HepG2 (cell line): Measurements from ENCODE around the gene CHRNB2. TPM values are rescaled to one million over a fixed set of nuclear protein-coding genes. Genes with fewer than 3 reads are reported as not detected.

Source experiments
- DNMT1 ChIP-seq: sonication (generic); formaldehyde crosslinking; IDR thresholded peaks from 2 replicates; pipeline ENCODE4 v1.5.1; 2020; ENCODE audit warnings: mild to moderate bottlenecking, missing genetic modification reagents
- HNRNPH1 ChIP-seq: fragments of 200-400 bp; formaldehyde crosslinking; optimal IDR thresholded peaks from 2 replicates; pipeline ENCODE3; 2017; ENCODE audit warnings: mild to moderate bottlenecking, low read depth, low read length
- HNRNPLL ChIP-seq: fragments of 200-400 bp; formaldehyde crosslinking; IDR thresholded peaks from 2 replicates; pipeline ENCODE4 v1.6.1; 2017; ENCODE audit warnings: mild to moderate bottlenecking, low read depth, low read length; ENCODE audit not compliant: poor library complexity, severe bottlenecking
- ONECUT2 ChIP-seq: sonication (generic); formaldehyde crosslinking; IDR thresholded peaks from 2 replicates; pipeline ENCODE4 v1.4.0; 2020; ENCODE audit warnings: missing genetic modification reagents
- PAX8 ChIP-seq: sonication (generic); formaldehyde crosslinking; IDR thresholded peaks from 2 replicates; pipeline ENCODE4 v1.8.0; 2022; ENCODE audit warnings: mild to moderate bottlenecking, missing genetic modification reagents, borderline replicate concordance
- ZNF317 ChIP-seq: sonication (generic); formaldehyde crosslinking; IDR thresholded peaks from 2 replicates; pipeline ENCODE4 v1.5.0; 2020; ENCODE audit warnings: mild to moderate bottlenecking, missing genetic modification reagents
- polyA plus RNA-seq, 8 experiments: library from polyadenylated mRNA; depleted of rRNA in 3 of 8; stranded (reverse) in 7 of 8; unstranded in 1 of 8; fragments of >200 nt; fragmentation: Illumina TruSeq in 4 of 8; extraction: Trizol in 4 of 8; gene quantifications; 2 replicates each; pipeline versions ENCODE4 v1.2.1 to v1.2.3, GENCODE V29; 2011 to 2016; ENCODE audit warnings: low read depth in 4 of 8, missing spikeins in 1 of 8, mixed read lengths in 1 of 8; ENCODE audit not compliant: insufficient read depth in 1 of 8
- total RNA-seq, 5 experiments: library from RNA; depleted of rRNA; stranded (reverse); fragments of >200 nt; fragmentation: Illumina TruSeq; extraction: Trizol; gene quantifications; 2 replicates each; pipeline ENCODE4 v1.2.3, GENCODE V29; 2016; ENCODE audit warnings: low read depth in 1 of 5
- TF ChIP-seq, protein P1 (sequence below): sonication (generic); formaldehyde crosslinking; IDR thresholded peaks from 2 replicates; pipeline ENCODE4 v1.9.0; 2022; ENCODE audit warnings: missing genetic modification reagents, mild to moderate bottlenecking, borderline replicate concordance
- TF ChIP-seq, protein P2 (sequence below): sonication (generic); formaldehyde crosslinking; IDR thresholded peaks from 2 replicates; pipeline ENCODE4 v1.8.1; 2023; ENCODE audit warnings: missing genetic modification reagents, mild to moderate bottlenecking, borderline replicate concordance
- TF ChIP-seq, protein P3 (sequence below): sonication (generic); formaldehyde crosslinking; IDR thresholded peaks from 2 replicates; pipeline ENCODE4 v1.4.0; 2020; ENCODE audit warnings: low read depth, missing genetic modification reagents
- TF ChIP-seq, protein P4 (sequence below): fragments of 450-650 bp; IDR thresholded peaks from 2 replicates; pipeline ENCODE4 v1.6.1; 2016
- TF ChIP-seq, protein P5 (sequence below): sonication (generic); formaldehyde crosslinking; IDR thresholded peaks from 2 replicates; pipeline ENCODE4 v1.5.0; 2020; ENCODE audit warnings: mild to moderate bottlenecking, missing genetic modification reagents, borderline replicate concordance
- TF ChIP-seq, protein P6 (sequence below): sonication (generic); formaldehyde crosslinking; IDR thresholded peaks from 2 replicates; pipeline ENCODE4 v1.4.0; 2020; ENCODE audit warnings: missing genetic modification reagents

Gene CHRNB2
- total and polyA plus RNA-seq, 2 of the 13 experiments (the other 11 are each of a cell fraction or from before 2014, with no cell fraction given), result 0.03 to 0.07 TPM

DNA sequence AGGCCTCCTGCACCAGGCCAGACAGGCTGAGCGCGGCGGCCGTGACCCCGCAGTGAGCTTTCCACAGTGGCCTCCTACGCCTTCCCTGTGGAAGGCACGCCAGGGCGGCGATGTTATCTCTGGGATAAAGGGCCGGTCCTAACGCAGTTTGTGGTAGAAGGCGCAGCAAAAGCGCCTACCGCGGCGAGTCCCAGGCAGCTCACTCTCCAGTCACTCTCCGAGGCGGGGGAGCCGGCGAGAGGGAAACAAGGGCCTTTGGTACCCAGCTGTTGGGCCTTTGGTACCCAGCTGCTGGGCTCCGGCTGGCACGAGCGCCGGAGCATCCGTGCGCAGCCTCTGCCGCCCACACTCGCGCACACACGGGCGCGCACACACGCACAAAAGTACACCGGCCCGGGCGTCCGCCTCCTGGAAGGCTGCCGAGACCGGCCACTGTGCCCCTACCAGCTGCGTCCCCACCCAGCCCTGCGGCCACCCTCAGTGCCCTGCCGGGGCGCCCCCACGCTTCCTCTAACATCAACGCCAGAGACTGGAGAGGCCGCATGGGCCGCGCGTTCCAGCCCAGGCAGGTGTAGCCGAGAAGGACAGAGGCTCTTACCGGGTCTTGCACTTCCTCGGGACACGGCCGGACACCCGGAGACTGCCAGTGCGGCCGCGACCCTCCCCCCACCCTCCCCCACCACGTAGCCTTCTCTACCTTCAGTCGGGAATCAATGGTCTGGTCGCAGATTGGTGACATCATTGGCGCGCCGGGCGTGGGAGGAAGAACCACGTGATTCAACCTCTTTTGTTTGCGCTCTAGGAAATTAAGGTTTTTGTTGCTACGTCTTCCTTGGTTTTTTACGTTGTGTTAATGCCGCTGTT lies 59.9 kb downstream of the CHRNB2 start (continued):
- TF ChIP-seq, protein P1, sequence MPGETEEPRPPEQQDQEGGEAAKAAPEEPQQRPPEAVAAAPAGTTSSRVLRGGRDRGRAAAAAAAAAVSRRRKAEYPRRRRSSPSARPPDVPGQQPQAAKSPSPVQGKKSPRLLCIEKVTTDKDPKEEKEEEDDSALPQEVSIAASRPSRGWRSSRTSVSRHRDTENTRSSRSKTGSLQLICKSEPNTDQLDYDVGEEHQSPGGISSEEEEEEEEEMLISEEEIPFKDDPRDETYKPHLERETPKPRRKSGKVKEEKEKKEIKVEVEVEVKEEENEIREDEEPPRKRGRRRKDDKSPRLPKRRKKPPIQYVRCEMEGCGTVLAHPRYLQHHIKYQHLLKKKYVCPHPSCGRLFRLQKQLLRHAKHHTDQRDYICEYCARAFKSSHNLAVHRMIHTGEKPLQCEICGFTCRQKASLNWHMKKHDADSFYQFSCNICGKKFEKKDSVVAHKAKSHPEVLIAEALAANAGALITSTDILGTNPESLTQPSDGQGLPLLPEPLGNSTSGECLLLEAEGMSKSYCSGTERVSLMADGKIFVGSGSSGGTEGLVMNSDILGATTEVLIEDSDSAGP (CRISPR knock-in tag), result peak; percentile 54; the same call in 1 of the 2 replicates
- TF ChIP-seq, protein P2, sequence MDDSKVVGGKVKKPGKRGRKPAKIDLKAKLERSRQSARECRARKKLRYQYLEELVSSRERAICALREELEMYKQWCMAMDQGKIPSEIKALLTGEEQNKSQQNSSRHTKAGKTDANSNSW, result no peak
- TF ChIP-seq ONECUT2 (CRISPR knock-in tag) (peak; percentile 75), HNRNPH1 (peak; percentile 54), PAX8 (CRISPR knock-in tag) (peak; percentile 40; the same call in 1 of the 2 replicates), ZNF317 (CRISPR knock-in tag) (peak; percentile 56), DNMT1 (CRISPR knock-in tag) (no peak), HNRNPLL (peak; percentile 85)
- TF ChIP-seq, protein P3, sequence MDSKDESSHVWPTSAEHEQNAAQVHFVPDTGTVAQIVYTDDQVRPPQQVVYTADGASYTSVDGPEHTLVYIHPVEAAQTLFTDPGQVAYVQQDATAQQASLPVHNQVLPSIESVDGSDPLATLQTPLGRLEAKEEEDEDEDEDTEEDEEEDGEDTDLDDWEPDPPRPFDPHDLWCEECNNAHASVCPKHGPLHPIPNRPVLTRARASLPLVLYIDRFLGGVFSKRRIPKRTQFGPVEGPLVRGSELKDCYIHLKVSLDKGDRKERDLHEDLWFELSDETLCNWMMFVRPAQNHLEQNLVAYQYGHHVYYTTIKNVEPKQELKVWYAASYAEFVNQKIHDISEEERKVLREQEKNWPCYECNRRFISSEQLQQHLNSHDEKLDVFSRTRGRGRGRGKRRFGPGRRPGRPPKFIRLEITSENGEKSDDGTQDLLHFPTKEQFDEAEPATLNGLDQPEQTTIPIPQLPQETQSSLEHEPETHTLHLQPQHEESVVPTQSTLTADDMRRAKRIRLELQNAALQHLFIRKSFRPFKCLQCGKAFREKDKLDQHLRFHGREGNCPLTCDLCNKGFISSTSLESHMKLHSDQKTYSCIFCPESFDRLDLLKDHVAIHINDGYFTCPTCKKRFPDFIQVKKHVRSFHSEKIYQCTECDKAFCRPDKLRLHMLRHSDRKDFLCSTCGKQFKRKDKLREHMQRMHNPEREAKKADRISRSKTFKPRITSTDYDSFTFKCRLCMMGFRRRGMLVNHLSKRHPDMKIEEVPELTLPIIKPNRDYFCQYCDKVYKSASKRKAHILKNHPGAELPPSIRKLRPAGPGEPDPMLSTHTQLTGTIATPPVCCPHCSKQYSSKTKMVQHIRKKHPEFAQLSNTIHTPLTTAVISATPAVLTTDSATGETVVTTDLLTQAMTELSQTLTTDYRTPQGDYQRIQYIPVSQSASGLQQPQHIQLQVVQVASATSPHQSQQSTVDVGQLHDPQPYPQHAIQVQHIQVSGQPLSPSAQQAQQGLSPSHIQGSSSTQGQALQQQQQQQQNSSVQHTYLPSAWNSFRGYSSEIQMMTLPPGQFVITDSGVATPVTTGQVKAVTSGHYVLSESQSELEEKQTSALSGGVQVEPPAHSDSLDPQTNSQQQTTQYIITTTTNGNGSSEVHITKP (CRISPR knock-in tag), result 0 out of 2 replicates have a peak, but pooled peaks have one; percentile 10
- TF ChIP-seq, protein P4, sequence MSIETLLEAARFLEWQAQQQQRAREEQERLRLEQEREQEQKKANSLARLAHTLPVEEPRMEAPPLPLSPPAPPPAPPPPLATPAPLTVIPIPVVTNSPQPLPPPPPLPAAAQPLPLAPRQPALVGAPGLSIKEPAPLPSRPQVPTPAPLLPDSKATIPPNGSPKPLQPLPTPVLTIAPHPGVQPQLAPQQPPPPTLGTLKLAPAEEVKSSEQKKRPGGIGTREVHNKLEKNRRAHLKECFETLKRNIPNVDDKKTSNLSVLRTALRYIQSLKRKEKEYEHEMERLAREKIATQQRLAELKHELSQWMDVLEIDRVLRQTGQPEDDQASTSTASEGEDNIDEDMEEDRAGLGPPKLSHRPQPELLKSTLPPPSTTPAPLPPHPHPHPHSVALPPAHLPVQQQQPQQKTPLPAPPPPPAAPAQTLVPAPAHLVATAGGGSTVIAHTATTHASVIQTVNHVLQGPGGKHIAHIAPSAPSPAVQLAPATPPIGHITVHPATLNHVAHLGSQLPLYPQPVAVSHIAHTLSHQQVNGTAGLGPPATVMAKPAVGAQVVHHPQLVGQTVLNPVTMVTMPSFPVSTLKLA, result 0 out of 2 replicates have a peak, but pooled peaks have one; percentile 30
- TF ChIP-seq, protein P5, sequence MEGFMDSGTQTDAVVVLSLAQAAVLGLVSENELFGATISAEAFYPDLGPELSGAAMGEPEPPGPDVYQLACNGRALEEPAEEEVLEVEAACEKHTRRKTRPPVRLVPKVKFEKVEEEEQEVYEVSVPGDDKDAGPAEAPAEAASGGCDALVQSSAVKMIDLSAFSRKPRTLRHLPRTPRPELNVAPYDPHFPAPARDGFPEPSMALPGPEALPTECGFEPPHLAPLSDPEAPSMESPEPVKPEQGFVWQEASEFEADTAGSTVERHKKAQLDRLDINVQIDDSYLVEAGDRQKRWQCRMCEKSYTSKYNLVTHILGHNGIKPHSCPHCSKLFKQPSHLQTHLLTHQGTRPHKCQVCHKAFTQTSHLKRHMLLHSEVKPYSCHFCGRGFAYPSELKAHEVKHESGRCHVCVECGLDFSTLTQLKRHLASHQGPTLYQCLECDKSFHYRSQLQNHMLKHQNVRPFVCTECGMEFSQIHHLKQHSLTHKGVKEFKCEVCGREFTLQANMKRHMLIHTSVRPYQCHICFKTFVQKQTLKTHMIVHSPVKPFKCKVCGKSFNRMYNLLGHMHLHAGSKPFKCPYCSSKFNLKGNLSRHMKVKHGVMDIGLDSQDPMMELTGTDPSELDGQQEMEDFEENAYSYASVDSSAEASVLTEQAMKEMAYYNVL (CRISPR knock-in tag), result peak; percentile 60; the same call in 1 of the 2 replicates
- TF ChIP-seq, protein P6, sequence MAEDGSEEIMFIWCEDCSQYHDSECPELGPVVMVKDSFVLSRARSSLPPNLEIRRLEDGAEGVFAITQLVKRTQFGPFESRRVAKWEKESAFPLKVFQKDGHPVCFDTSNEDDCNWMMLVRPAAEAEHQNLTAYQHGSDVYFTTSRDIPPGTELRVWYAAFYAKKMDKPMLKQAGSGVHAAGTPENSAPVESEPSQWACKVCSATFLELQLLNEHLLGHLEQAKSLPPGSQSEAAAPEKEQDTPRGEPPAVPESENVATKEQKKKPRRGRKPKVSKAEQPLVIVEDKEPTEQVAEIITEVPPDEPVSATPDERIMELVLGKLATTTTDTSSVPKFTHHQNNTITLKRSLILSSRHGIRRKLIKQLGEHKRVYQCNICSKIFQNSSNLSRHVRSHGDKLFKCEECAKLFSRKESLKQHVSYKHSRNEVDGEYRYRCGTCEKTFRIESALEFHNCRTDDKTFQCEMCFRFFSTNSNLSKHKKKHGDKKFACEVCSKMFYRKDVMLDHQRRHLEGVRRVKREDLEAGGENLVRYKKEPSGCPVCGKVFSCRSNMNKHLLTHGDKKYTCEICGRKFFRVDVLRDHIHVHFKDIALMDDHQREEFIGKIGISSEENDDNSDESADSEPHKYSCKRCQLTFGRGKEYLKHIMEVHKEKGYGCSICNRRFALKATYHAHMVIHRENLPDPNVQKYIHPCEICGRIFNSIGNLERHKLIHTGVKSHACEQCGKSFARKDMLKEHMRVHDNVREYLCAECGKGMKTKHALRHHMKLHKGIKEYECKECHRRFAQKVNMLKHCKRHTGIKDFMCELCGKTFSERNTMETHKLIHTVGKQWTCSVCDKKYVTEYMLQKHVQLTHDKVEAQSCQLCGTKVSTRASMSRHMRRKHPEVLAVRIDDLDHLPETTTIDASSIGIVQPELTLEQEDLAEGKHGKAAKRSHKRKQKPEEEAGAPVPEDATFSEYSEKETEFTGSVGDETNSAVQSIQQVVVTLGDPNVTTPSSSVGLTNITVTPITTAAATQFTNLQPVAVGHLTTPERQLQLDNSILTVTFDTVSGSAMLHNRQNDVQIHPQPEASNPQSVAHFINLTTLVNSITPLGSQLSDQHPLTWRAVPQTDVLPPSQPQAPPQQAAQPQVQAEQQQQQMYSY (CRISPR knock-in tag), result no peak
